AG04450 (cell line): Measurements from ENCODE around the gene SMAP2. TPM values are rescaled to one million over a fixed set of nuclear protein-coding genes. Genes with fewer than 3 reads are reported as not detected.

Experiments used
- CTCF ChIA-PET: fragments of 300-600, 350-600 bp; formaldehyde crosslinking; extraction: SDS; loops from one replicate; lab custom pipeline; 2022; ENCODE audit warnings: antibody characterized with exemption, inconsistent platforms; lab: Charles Lee
- POLR2A ChIA-PET: fragments of 350-600 bp; formaldehyde crosslinking; extraction: SDS; loops from one replicate; lab custom pipeline; 2021; ENCODE audit warnings: antibody characterized with exemption, inconsistent platforms; lab: Yijun Ruan, JAX
- DNase-seq: peaks from one replicate; pipeline ENCODE4 v3.0.0-alpha.2; 2011; ENCODE audit warnings: low read depth, low spot score
- H3K27ac ChIP-seq: one replicate; pipeline ENCODE4 v1.5.1; 2012; ENCODE audit warnings: low read depth, low read length, control low read depth
- H3K27me3 ChIP-seq: one replicate; pipeline ENCODE4 v1.6.0; 2012; ENCODE audit warnings: low read length; ENCODE audit not compliant: control insufficient read depth, insufficient read depth
- H3K4me3 ChIP-seq: 2 replicates; pipeline ENCODE4 v1.5.1; 2011; ENCODE audit warnings: mild to moderate bottlenecking, low read depth, low read length, control low read depth
- H3K9me3 ChIP-seq: 2 replicates; pipeline ENCODE4 v1.5.1; 2012; ENCODE audit warnings: low read length; ENCODE audit not compliant: control insufficient read depth, insufficient read depth
- polyA plus RNA-seq: library from polyadenylated mRNA; depleted of rRNA; stranded (reverse); fragments of >200 nt; gene quantifications from 2 replicates; pipeline ENCODE4 v1.2.3, GENCODE V29; 2011
- TF ChIP-seq, protein P1 (sequence below): IDR thresholded peaks from 2 replicates; pipeline ENCODE4 v1.5.1; 2011; ENCODE audit warnings: low read depth, low read length, control low read depth, inconsistent platforms

The SMAP2 gene
- polyA plus RNA-seq, 1 experiment, result 22.5 TPM

DNA sequence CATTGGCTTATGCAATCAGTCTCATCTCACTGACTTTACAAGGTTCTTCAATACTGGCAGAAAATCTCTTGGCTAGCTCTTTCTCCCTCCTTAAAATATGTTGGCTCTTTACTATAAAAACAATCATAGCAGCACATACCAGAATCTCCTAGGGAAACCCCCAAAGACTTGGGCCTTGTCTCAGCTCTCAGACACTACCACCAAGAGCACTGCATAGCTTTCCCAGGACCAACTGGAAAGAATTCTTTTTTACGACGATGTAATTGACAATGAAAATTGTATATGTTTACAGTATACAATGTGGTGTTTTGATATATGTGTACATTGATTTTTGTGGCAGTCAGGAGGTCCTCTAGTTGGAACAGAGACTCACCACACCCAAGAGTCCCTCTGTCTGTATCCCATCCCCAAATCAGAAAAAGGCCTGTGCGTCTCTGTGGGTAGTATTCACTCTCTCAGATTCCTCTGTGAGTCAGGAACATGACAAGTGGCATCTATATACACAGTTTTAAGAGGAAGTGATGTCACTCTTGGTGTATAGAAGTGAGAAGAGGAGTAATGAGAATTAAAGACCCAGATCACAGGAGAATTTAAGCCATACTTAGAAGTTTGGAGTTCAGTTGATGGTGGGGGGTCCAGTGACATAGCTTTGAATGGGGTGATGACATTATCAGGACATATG lies 21.1 kb downstream of the SMAP2 start:
- Histone ChIP-seq H3K9me3 (no peaks in the 10 kb centered on the region), H3K27me3 (no peaks in the 10 kb centered on the region), H3K4me3 (no peak overlapping the region), H3K27ac (peak overlapping the region; percentile 50)
- ChIA-PET POLR2A (no interaction called here), CTCF (interaction anchor here (1.1 to 3.8 kb wide), 5 partner anchors 10 to 241 kb away, joined by 3 to 20 read pairs (median 6); no protein-coding TSS in a partner anchor)
- DNase-seq, result no peak
- TF ChIP-seq, protein P1, sequence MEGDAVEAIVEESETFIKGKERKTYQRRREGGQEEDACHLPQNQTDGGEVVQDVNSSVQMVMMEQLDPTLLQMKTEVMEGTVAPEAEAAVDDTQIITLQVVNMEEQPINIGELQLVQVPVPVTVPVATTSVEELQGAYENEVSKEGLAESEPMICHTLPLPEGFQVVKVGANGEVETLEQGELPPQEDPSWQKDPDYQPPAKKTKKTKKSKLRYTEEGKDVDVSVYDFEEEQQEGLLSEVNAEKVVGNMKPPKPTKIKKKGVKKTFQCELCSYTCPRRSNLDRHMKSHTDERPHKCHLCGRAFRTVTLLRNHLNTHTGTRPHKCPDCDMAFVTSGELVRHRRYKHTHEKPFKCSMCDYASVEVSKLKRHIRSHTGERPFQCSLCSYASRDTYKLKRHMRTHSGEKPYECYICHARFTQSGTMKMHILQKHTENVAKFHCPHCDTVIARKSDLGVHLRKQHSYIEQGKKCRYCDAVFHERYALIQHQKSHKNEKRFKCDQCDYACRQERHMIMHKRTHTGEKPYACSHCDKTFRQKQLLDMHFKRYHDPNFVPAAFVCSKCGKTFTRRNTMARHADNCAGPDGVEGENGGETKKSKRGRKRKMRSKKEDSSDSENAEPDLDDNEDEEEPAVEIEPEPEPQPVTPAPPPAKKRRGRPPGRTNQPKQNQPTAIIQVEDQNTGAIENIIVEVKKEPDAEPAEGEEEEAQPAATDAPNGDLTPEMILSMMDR, result no peak

DNA sequence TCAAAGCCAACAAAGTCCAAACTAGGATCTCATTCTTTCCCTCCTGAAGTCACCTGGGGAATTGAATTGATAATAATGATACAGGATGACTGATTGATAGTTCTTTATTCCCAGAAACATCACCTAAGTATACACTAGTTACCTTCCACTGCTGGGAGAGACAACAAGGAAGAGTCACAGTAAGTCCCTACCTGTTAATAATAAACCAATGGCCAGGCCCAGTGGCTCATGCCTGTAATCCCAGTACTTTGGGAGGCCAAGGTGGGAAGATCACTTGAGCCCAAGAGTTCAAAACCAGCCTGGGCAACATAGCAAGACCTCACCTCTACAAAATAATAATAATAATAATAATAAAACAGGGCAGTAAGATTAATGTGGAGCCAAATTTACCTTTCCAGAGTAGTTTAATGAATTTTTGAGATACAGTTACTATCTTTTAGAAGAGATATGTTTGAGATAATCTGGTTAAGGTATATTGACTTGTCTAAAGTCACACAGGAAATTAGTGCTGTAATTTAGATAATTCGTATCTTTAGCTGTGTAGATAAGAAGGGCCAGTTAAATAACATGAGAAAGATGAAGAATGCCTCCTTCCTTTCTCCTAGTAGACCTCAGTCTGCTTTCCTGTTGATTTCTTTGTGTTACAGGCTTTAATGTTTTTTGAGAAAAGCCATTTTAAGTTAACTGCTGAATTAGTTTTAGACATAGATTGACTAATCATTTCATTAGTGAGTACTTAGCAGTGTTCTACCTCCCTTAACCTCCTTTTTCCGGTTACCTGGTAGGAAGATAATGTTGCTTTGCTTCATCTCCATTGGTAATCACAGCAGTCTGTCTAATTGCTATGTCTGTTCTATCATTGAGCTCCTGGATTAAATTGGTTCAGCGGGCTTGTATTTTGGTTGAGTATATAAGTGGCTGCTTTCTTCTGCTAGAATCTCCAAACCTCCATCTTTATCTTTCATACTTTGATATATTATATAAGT lies 22.0 kb downstream of the SMAP2 start:
- POLR2A ChIA-PET, result no interaction called here
- Histone ChIP-seq H3K4me3 (no peak overlapping the region), H3K9me3 (no peaks in the 10 kb centered on the region), H3K27me3 (no peaks in the 10 kb centered on the region), H3K27ac (no peak overlapping the region)
- no peak for DNase-seq
- TF ChIP-seq, protein P1, result no peak
- CTCF ChIA-PET, result interaction anchor here (1.0 to 1.9 kb wide), 3 partner anchors 9 to 242 kb away, joined by 3 to 11 read pairs (median 3); no protein-coding TSS in a partner anchor

DNA sequence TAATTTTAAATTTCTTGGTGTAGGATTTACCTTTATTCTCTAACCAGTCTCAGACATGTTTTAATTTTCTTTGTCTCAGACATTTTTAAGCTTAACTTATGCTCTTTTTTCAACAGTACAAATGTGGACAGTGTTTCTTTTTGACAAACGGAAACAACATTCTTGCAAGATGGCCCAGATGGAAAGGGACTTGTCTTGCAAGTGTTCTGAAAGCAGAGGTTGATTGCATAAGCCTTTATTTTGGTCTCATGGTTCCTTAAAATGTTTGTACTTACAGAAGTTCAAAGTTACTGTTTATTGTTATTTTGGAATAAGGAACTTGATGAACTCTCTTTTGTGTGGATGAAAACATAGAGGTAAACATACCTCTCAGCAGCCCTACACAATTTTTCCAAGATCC lies 22.9 kb downstream of the SMAP2 start:
- Histone ChIP-seq H3K27me3 (no peaks in the 10 kb centered on the region), H3K4me3 (no peak overlapping the region), H3K9me3 (no peaks in the 10 kb centered on the region), H3K27ac (no peak overlapping the region)
- no peak for DNase-seq
- TF ChIP-seq, protein P1, result no peak
- POLR2A ChIA-PET, result no interaction called here
- CTCF ChIA-PET, result interaction anchor here (0.6 to 1.9 kb wide), 3 partner anchors 8 to 312 kb away, joined by 3 to 11 read pairs (median 5); no protein-coding TSS in a partner anchor

DNA sequence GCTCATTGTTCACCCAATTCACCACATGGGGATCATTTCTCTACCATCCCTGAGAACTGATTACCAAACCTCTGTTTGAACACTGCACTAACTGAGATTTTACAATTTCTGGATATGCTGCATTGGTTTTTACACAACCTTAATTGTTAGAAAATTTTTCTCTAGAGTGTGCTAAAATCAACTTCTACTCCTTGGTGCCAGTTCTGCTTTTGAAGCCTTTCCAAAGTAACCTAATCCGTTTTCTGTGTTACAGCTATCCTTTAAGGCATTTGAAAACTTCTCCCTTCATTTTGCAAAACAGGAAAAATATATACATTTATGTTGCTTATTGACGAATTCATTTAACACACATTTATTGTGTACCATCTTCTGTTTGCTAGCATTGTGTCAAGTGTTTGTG lies 23.7 kb downstream of the SMAP2 start:
- CTCF ChIA-PET, result interaction anchor here (1.5 to 1.8 kb wide), 4 partner anchors 59 to 253 kb away, joined by 4 to 8 read pairs (median 6); no protein-coding TSS in a partner anchor

More for the DNA sequence above, 23.7 kb downstream of the SMAP2 start:
- no peak overlapping the region for H3K4me3 ChIP-seq
- TF ChIP-seq, protein P1, result no peak
- POLR2A ChIA-PET, result no interaction called here
- H3K27ac ChIP-seq, result no peak overlapping the region
- no peaks in the 10 kb centered on the region for H3K27me3 ChIP-seq
- no peaks in the 10 kb centered on the region for H3K9me3 ChIP-seq
- DNase-seq, result no peak
